K562 (cell line): ENCODE results near the gene SETMAR.

ENCODE experiments used
- BRCA1 ChIP-seq, 2 experiments: fragments of 450-650 bp in 1 of 2; sonication (generic) in 1 of 2; formaldehyde crosslinking in 1 of 2; IDR thresholded peaks; 2 replicates each; pipeline versions ENCODE4 v1.5.0 to v1.6.1; 2017 to 2020; ENCODE audit warnings: mild to moderate bottlenecking in 1 of 2, missing genetic modification reagents in 1 of 2
- FOXK1 ChIP-seq: sonication (generic); formaldehyde crosslinking; IDR thresholded peaks from 2 replicates; pipeline ENCODE4 v1.8.0; 2022; ENCODE audit warnings: missing genetic modification reagents, mild to moderate bottlenecking, borderline replicate concordance
- HMG20A ChIP-seq: fragments of 450-650 bp; formaldehyde crosslinking; conservative IDR thresholded peaks from 2 replicates; pipeline ENCODE4 v1.4.0; 2020; ENCODE audit warnings: mild to moderate bottlenecking, mixed read lengths
- NFYB ChIP-seq: IDR thresholded peaks from 2 replicates; pipeline ENCODE4 v1.6.1; 2011; ENCODE audit warnings: mild to moderate bottlenecking, moderate library complexity; ENCODE audit not compliant: insufficient read length; ENCODE audit errors: extremely low read depth
- TAF9B ChIP-seq: fragments of 450-650 bp; IDR thresholded peaks from 2 replicates; pipeline ENCODE4 v1.6.1; 2018; ENCODE audit warnings: mild to moderate bottlenecking; ENCODE audit not compliant: partially characterized antibody

GRCh38 chr3:4350789-4351163 is 47.6 kb downstream of the SETMAR start:
- TF ChIP-seq NFYB: no peak
- no peak for TF ChIP-seq BRCA1 (IDR thresholded peaks at IDR 0.05)
- no peak for TF ChIP-seq BRCA1 (CRISPR knock-in tag; IDR thresholded peaks at IDR 0.05)
- no peak for TF ChIP-seq TAF9B
- TF ChIP-seq FOXK1 (CRISPR knock-in tag): no peak
- no peak for TF ChIP-seq HMG20A (CRISPR knock-in tag)
